Activated T-cell treated with anti-CD3 and anti-CD28 coated beads, Interleukin-2, amount 50 U/mL, for 4 hours (primary cell): ENCODE measurements around the gene KIZ. TPM values are rescaled to one million over a fixed set of nuclear protein-coding genes. Genes with fewer than 3 reads are reported as not detected.

ENCODE experiments used
- ATAC-seq, 2 donors: fragments of 200-7000 bp; cut with Tn5 transposase; one replicate each; pipeline ENCODE4 v1.10.0; 2021
- DNase-seq: peaks from one replicate; pipeline ENCODE4 v3.0.0-alpha.2; 2020
- H3K27me3 Mint-ChIP-seq: one replicate; pipeline ENCODE4 v1.8.0; 2021; ENCODE audit warnings: low read depth, mixed read lengths
- H3K36me3 Mint-ChIP-seq: one replicate; pipeline ENCODE4 v1.8.0; 2022; ENCODE audit warnings: mixed read lengths; ENCODE audit not compliant: insufficient read depth
- H3K4me1 Mint-ChIP-seq: one replicate; pipeline ENCODE4 v1.8.0; 2021; ENCODE audit warnings: low read depth, mixed read lengths
- H3K4me3 Mint-ChIP-seq: one replicate; pipeline ENCODE4 v1.8.0; 2021; ENCODE audit warnings: mild to moderate bottlenecking, moderate library complexity, mixed read lengths
- H3K9me3 Mint-ChIP-seq: one replicate; pipeline ENCODE4 v1.8.0; 2021; ENCODE audit warnings: mixed read lengths
- total RNA-seq, 3 donors: library from RNA; stranded (reverse); gene quantifications; one replicate each; pipeline ENCODE4 v1.2.1, GENCODE V29; 2021

KIZ gene
- total RNA-seq, 3 donors from 2014 or later, result 6.7 to 7.7 (median 6.9) TPM

- peaks cover 13% of the 10 kb centered on the region for H3K27me3 Mint-ChIP-seq
- no peak for DNase-seq
- no peaks in the 10 kb centered on the region for H3K9me3 Mint-ChIP-seq
- H3K36me3 Mint-ChIP-seq, result no peaks in the 10 kb centered on the region
- H3K4me3 Mint-ChIP-seq, result no peak overlapping the region
- no peaks in the 10 kb centered on the region for H3K4me1 Mint-ChIP-seq
- no peak for ATAC-seq
Measured at GRCh38 chr20:21279706-21280521, 154.0 kb downstream of the KIZ start.

- Mint-ChIP-seq H3K27me3 (peaks cover 16% of the 10 kb centered on the region), H3K4me1 (no peaks in the 10 kb centered on the region), H3K4me3 (no peak overlapping the region), H3K36me3 (no peaks in the 10 kb centered on the region), H3K9me3 (no peaks in the 10 kb centered on the region)
- DNase-seq, result no peak
- no peak for ATAC-seq
Measured at GRCh38 chr20:21280522-21281016, 154.7 kb downstream of the KIZ start.

GRCh38 chr20:21286775-21287174, 160.9 kb downstream of the KIZ start:
- ATAC-seq (no peak), DNase-seq (no peak)
- Mint-ChIP-seq H3K4me3 (no peak overlapping the region), H3K9me3 (no peaks in the 10 kb centered on the region), H3K36me3 (no peaks in the 10 kb centered on the region), H3K4me1 (no peaks in the 10 kb centered on the region), H3K27me3 (peaks cover 32% of the 10 kb centered on the region)

- H3K4me1 Mint-ChIP-seq, result no peaks in the 10 kb centered on the region
- ATAC-seq (no peak), DNase-seq (no peak)
Measured at GRCh38 chr20:21288587-21289370, 162.9 kb downstream of the KIZ start.

GRCh38 chr20:21289651-21290050, 163.8 kb downstream of the KIZ start:
- H3K4me3 Mint-ChIP-seq, result no peak overlapping the region
- H3K4me1 Mint-ChIP-seq, result no peaks in the 10 kb centered on the region
- H3K27me3 Mint-ChIP-seq, result peaks cover 21% of the 10 kb centered on the region
- H3K9me3 Mint-ChIP-seq, result no peaks in the 10 kb centered on the region
- no peak for ATAC-seq
- no peaks in the 10 kb centered on the region for H3K36me3 Mint-ChIP-seq
- no peak for DNase-seq

More at GRCh38 chr20:21288587-21289370, 162.9 kb downstream of the KIZ start:
- no peaks in the 10 kb centered on the region for H3K36me3 Mint-ChIP-seq
- no peak overlapping the region for H3K4me3 Mint-ChIP-seq
- peaks cover 26% of the 10 kb centered on the region for H3K27me3 Mint-ChIP-seq
- H3K9me3 Mint-ChIP-seq, result no peaks in the 10 kb centered on the region

GRCh38 chr20:21291026-21291425, 165.1 kb downstream of the KIZ start:
- ATAC-seq (no peak), DNase-seq (no peak)
- Mint-ChIP-seq H3K4me3 (no peak overlapping the region), H3K36me3 (no peaks in the 10 kb centered on the region), H3K4me1 (no peaks in the 10 kb centered on the region), H3K27me3 (peaks cover 14% of the 10 kb centered on the region), H3K9me3 (no peaks in the 10 kb centered on the region)

- ATAC-seq (no peak), DNase-seq (no peak)
- no peaks in the 10 kb centered on the region for H3K27me3 Mint-ChIP-seq
- no peaks in the 10 kb centered on the region for H3K9me3 Mint-ChIP-seq
- no peaks in the 10 kb centered on the region for H3K4me1 Mint-ChIP-seq
- no peaks in the 10 kb centered on the region for H3K36me3 Mint-ChIP-seq
- H3K4me3 Mint-ChIP-seq, result no peak overlapping the region
Measured at GRCh38 chr20:21294755-21295154, 168.9 kb downstream of the KIZ start.

Other genes starting within 250 kb of the KIZ start
- not detected for gene LINC00237, start 19.7 kb upstream of the KIZ start, total RNA-seq
- 100 to 1,000 TPM in 2 of 3 donors, 10 to 100 TPM in 1; 96.9 to 109 (median 107) TPM for gene XRN2, start 177.2 kb downstream of the KIZ start, total RNA-seq